Measurements from ENCODE around the gene ZBTB12. TPM values are rescaled to one million over a fixed set of nuclear protein-coding genes. Genes with fewer than 3 reads are reported as not detected.
"Not testable (repeated sequence)": the region's sequence is repeated elsewhere in the genome, so short reads cannot be mapped to it uniquely, and the experiment has no call there.

Gene ZBTB12
- polyA plus RNA-seq, 1 donor = 11.8 TPM

DNA sequence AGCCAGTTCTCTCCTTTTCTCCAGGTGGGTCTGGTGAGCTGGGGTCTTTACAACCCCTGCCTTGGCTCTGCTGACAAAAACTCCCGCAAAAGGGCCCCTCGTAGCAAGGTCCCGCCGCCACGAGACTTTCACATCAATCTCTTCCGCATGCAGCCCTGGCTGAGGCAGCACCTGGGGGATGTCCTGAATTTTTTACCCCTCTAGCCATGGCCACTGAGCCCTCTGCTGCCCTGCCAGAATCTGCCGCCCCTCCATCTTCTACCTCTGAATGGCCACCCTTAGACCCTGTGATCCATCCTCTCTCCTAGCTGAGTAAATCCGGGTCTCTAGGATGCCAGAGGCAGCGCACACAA lies 43.2 kb upstream of the ZBTB12 start:
- WGBS (ENCODE audit: insufficient coverage, low lambda C conversion rate) = 100% methylated on average over 1 of the region's 9 CpGs

GRCh38 chr6:31943742-31944141 lies 41.9 kb upstream of the ZBTB12 start:
- Histone ChIP-seq H3K4me3 (ENCODE audit: low read length) (no peak overlapping the region), H3K9me3 (ENCODE audit: control insufficient read depth, low read depth, low read length) (no peaks in the 10 kb centered on the region), H3K27ac (ENCODE audit: low read length) (no peak overlapping the region), H3K36me3 (ENCODE audit: control insufficient read depth, insufficient read depth, low read length) (no peaks in the 10 kb centered on the region), H3K4me1 (ENCODE audit: control insufficient read depth, insufficient read depth, low read length) (peaks cover 24% of the 10 kb centered on the region), H3K27me3 (ENCODE audit: control insufficient read depth, insufficient read depth, low read length) (no peaks in the 10 kb centered on the region)
- WGBS (ENCODE audit: insufficient coverage, low lambda C conversion rate) = no CpG with 5 or more reads among the region's 3 CpGs
- no peak for DNase-seq

More for the DNA sequence above, 43.2 kb upstream of the ZBTB12 start:
- no peaks in the 10 kb centered on the region for H3K9me3 ChIP-seq (ENCODE audit: control insufficient read depth, low read depth, low read length)
- no peak overlapping the region for H3K4me3 ChIP-seq (ENCODE audit: low read length)
- DNase-seq = no peak
- H3K27ac ChIP-seq (ENCODE audit: low read length) = peak overlapping the region; percentile 94
- no peaks in the 10 kb centered on the region for H3K27me3 ChIP-seq (ENCODE audit: control insufficient read depth, insufficient read depth, low read length)
- H3K36me3 ChIP-seq (ENCODE audit: control insufficient read depth, insufficient read depth, low read length) = no peaks in the 10 kb centered on the region
- H3K4me1 ChIP-seq (ENCODE audit: control insufficient read depth, insufficient read depth, low read length) = peaks cover 25% of the 10 kb centered on the region

DNA sequence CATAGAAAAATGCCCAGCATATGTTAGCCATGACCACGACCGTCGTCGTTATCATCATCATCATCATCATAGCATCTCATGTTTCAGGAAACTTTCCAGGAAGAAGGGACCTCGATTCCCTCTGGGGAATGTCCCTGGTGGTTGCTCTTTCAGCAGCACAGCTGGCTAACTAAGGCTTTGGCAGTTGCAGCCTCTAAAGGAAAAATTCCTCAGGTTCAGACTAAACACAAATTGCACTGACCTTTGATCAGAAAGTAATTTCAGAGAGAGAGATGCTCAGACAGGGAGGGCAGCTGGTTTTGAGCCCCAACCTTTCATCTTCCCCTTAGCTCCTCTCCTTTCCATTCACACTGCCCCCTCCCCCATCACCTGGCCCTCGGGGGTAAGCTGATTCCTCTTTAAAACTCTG lies 38.4 kb upstream of the ZBTB12 start:
- WGBS (ENCODE audit: insufficient coverage, low lambda C conversion rate) = 0% methylated on average over 1 of the region's 6 CpGs
- Histone ChIP-seq H3K27me3 (ENCODE audit: control insufficient read depth, insufficient read depth, low read length) (no peaks in the 10 kb centered on the region), H3K27ac (ENCODE audit: low read length) (no peak overlapping the region), H3K4me1 (ENCODE audit: control insufficient read depth, insufficient read depth, low read length) (peaks cover 14% of the 10 kb centered on the region), H3K9me3 (ENCODE audit: control insufficient read depth, low read depth, low read length) (no peaks in the 10 kb centered on the region), H3K36me3 (ENCODE audit: control insufficient read depth, insufficient read depth, low read length) (no peaks in the 10 kb centered on the region), H3K4me3 (ENCODE audit: low read length) (no peak overlapping the region)
- peak in 1 of 2 donors; percentile 60 for DNase-seq

GRCh38 chr6:31935823-31936222 lies 33.9 kb upstream of the ZBTB12 start:
- WGBS (ENCODE audit: insufficient coverage, low lambda C conversion rate) = no CpG with 5 or more reads among the region's 9 CpGs
- H3K9me3 ChIP-seq (ENCODE audit: control insufficient read depth, low read depth, low read length) = no peaks in the 10 kb centered on the region
- peak; percentile 49 to 60 for DNase-seq
- peaks cover 6% of the 10 kb centered on the region for H3K4me1 ChIP-seq (ENCODE audit: control insufficient read depth, insufficient read depth, low read length)
- no peaks in the 10 kb centered on the region for H3K36me3 ChIP-seq (ENCODE audit: control insufficient read depth, insufficient read depth, low read length)
- no peak overlapping the region for H3K27ac ChIP-seq (ENCODE audit: low read length)
- no peaks in the 10 kb centered on the region for H3K27me3 ChIP-seq (ENCODE audit: control insufficient read depth, insufficient read depth, low read length)
- H3K4me3 ChIP-seq (ENCODE audit: low read length) = no peak overlapping the region

DNA sequence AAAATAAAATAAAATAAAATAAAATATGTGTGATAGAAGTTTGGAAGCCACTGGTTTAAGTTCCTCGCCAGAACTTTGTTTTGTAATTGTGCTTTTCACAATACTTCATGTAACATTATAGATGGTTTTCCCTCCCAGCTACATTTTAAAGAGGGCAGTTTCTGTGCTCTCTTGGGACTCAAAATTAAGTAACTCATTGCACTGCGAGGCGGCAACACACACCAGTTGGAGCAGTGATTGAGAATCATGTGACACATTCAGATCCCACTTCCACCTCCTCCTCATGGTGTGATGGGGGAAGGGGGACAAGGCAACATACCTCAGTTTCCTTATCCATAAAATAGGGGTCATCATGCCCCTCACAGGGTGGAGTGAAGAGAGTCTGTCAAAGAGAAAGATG lies 33.1 kb upstream of the ZBTB12 start:
- Histone ChIP-seq H3K9me3 (ENCODE audit: control insufficient read depth, low read depth, low read length) (no peaks in the 10 kb centered on the region), H3K4me3 (ENCODE audit: low read length) (no peak overlapping the region)
- 100% methylated on average over 1 of the region's 3 CpGs for whole genome bisulfite sequencing (ENCODE audit: insufficient coverage, low lambda C conversion rate)

GRCh38 chr6:31933537-31933936 lies 31.7 kb upstream of the ZBTB12 start:
- Histone ChIP-seq H3K9me3 (ENCODE audit: control insufficient read depth, low read depth, low read length) (no peaks in the 10 kb centered on the region), H3K4me1 (ENCODE audit: control insufficient read depth, insufficient read depth, low read length) (peaks cover 6% of the 10 kb centered on the region), H3K4me3 (ENCODE audit: low read length) (no peak overlapping the region), H3K36me3 (ENCODE audit: control insufficient read depth, insufficient read depth, low read length) (no peaks in the 10 kb centered on the region), H3K27me3 (ENCODE audit: control insufficient read depth, insufficient read depth, low read length) (no peaks in the 10 kb centered on the region), H3K27ac (ENCODE audit: low read length) (no peak overlapping the region)
- no CpG with 5 or more reads among the region's 19 CpGs for WGBS (ENCODE audit: insufficient coverage, low lambda C conversion rate)
- no peak for DNase-seq

More for the DNA sequence above, 33.1 kb upstream of the ZBTB12 start:
- no peaks in the 10 kb centered on the region for H3K27me3 ChIP-seq (ENCODE audit: control insufficient read depth, insufficient read depth, low read length)
- peaks cover 6% of the 10 kb centered on the region for H3K4me1 ChIP-seq (ENCODE audit: control insufficient read depth, insufficient read depth, low read length)
- no peak overlapping the region for H3K27ac ChIP-seq (ENCODE audit: low read length)
- DNase-seq = no peak
- H3K36me3 ChIP-seq (ENCODE audit: control insufficient read depth, insufficient read depth, low read length) = no peaks in the 10 kb centered on the region

- H3K9me3 ChIP-seq (ENCODE audit: control insufficient read depth, low read depth, low read length); DNase-seq; H3K36me3 ChIP-seq (ENCODE audit: control insufficient read depth, insufficient read depth, low read length); H3K27me3 ChIP-seq (ENCODE audit: control insufficient read depth, insufficient read depth, low read length); H3K27ac ChIP-seq (ENCODE audit: low read length); H3K4me3 ChIP-seq (ENCODE audit: low read length): not testable (repeated sequence)
- no CpG with 5 or more reads among the region's 32 CpGs for WGBS (ENCODE audit: insufficient coverage, low lambda C conversion rate)
- H3K4me1 ChIP-seq (ENCODE audit: control insufficient read depth, insufficient read depth, low read length) = peaks cover 15% of the 10 kb centered on the region
Observed at GRCh38 chr6:31932137-31932536, 30.3 kb upstream of the ZBTB12 start.

GRCh38 chr6:31930962-31931361 lies 29.1 kb upstream of the ZBTB12 start:
- Histone ChIP-seq H3K27ac (ENCODE audit: low read length) (no peak overlapping the region), H3K9me3 (ENCODE audit: control insufficient read depth, low read depth, low read length) (no peaks in the 10 kb centered on the region), H3K4me3 (ENCODE audit: low read length) (no peak overlapping the region), H3K27me3 (ENCODE audit: control insufficient read depth, insufficient read depth, low read length) (no peaks in the 10 kb centered on the region), H3K4me1 (ENCODE audit: control insufficient read depth, insufficient read depth, low read length) (peaks cover 14% of the 10 kb centered on the region), H3K36me3 (ENCODE audit: control insufficient read depth, insufficient read depth, low read length) (no peaks in the 10 kb centered on the region)
- WGBS (ENCODE audit: insufficient coverage, low lambda C conversion rate) = no CpG with 5 or more reads among the region's 1 CpG
- DNase-seq = no peak

DNA sequence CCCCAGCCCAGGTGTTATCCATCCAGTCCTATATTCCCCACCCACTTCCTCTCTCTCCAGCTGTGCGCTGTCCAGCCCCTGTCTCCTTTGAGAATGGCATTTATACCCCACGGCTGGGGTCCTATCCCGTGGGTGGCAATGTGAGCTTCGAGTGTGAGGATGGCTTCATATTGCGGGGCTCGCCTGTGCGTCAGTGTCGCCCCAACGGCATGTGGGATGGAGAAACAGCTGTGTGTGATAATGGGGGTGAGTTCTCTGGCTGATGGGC lies 26.7 kb upstream of the ZBTB12 start:
- no peak for DNase-seq
- Histone ChIP-seq H3K27ac (ENCODE audit: low read length) (no peak overlapping the region), H3K9me3 (ENCODE audit: control insufficient read depth, low read depth, low read length) (no peaks in the 10 kb centered on the region), H3K36me3 (ENCODE audit: control insufficient read depth, insufficient read depth, low read length) (no peaks in the 10 kb centered on the region), H3K4me3 (ENCODE audit: low read length) (no peak overlapping the region), H3K4me1 (ENCODE audit: control insufficient read depth, insufficient read depth, low read length) (peaks cover 9% of the 10 kb centered on the region), H3K27me3 (ENCODE audit: control insufficient read depth, insufficient read depth, low read length) (no peaks in the 10 kb centered on the region)
- no CpG with 5 or more reads among the region's 9 CpGs for WGBS (ENCODE audit: insufficient coverage, low lambda C conversion rate)

GRCh38 chr6:31927863-31928671 lies 26.2 kb upstream of the ZBTB12 start:
- Histone ChIP-seq H3K27ac (ENCODE audit: low read length) (peak overlapping the region; percentile 37), H3K36me3 (ENCODE audit: control insufficient read depth, insufficient read depth, low read length) (no peaks in the 10 kb centered on the region), H3K4me3 (ENCODE audit: low read length) (peak overlapping the region; percentile 30), H3K9me3 (ENCODE audit: control insufficient read depth, low read depth, low read length) (no peaks in the 10 kb centered on the region), H3K4me1 (ENCODE audit: control insufficient read depth, insufficient read depth, low read length) (peaks cover 9% of the 10 kb centered on the region), H3K27me3 (ENCODE audit: control insufficient read depth, insufficient read depth, low read length) (no peaks in the 10 kb centered on the region)
- no CpG with 5 or more reads among the region's 11 CpGs for WGBS (ENCODE audit: insufficient coverage, low lambda C conversion rate)
- DNase-seq = no peak

DNA sequence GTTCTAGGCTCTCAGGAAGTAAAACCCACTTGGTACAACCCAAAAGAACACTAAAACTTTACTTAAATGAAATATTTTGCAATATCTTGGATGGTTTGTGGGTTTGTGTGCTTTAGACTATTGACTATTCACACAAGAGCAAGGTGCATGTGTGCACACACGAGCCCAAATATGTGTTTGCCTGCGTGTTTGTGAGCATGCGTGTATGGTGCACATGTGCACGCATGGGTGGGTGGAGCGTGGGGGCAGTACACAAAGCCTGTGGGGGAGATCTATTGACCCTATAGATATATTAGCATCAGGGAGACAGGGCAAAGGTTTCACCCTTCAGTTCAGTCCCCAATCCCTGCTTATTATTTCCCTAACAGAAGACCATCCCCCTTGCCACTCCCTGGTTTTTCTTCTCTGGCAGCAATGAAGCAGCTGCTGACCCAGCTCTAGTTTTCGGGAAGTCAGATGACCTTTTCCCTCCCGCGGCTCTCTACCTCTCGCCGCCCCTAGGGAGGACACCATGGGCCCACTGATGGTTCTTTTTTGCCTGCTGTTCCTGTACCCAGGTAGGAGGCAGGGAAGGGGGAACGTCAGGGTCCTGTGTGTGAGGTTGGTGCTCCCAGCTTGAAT lies 25.5 kb upstream of the ZBTB12 start, which contains the start of gene C2:
C2 (plus strand) TSS at position 476 of the 621 bp plus-strand sequence; CDS start at position 512, 36 bp downstream.
- peak in 1 of 2 donors; percentile 47 for DNase-seq
- WGBS (ENCODE audit: insufficient coverage, low lambda C conversion rate) = no CpG with 5 or more reads among the region's 11 CpGs
- H3K27ac ChIP-seq (ENCODE audit: low read length) = peak within 1 kb of the TSS; percentile 37

More for the DNA sequence above, 25.5 kb upstream of the ZBTB12 start, which contains the start of gene C2:
- no peaks in the 10 kb centered on the region for H3K27me3 ChIP-seq (ENCODE audit: control insufficient read depth, insufficient read depth, low read length)
- H3K9me3 ChIP-seq (ENCODE audit: control insufficient read depth, low read depth, low read length) = no peaks in the 10 kb centered on the region
- peak within 1 kb of the TSS; percentile 30 for H3K4me3 ChIP-seq (ENCODE audit: low read length)
- peaks cover 9% of the 10 kb centered on the region for H3K4me1 ChIP-seq (ENCODE audit: control insufficient read depth, insufficient read depth, low read length)
- no peaks in the 10 kb centered on the region for H3K36me3 ChIP-seq (ENCODE audit: control insufficient read depth, insufficient read depth, low read length)
